Kidney epithelial cell (primary cell): ENCODE results near the gene TTLL7. TPM values are rescaled to one million over a fixed set of nuclear protein-coding genes. Genes with fewer than 3 reads are reported as not detected.

Experiments used
- DNase-seq: peaks from one replicate; pipeline ENCODE4 v3.0.0-alpha.2; 2010; ENCODE audit warnings: low read depth
- H3K27me3 ChIP-seq: 2 replicates; pipeline ENCODE4 v1.6.0; 2011; ENCODE audit warnings: low read length; ENCODE audit not compliant: control insufficient read depth, insufficient read depth
- H3K36me3 ChIP-seq: 2 replicates; pipeline ENCODE4 v1.5.1; 2011; ENCODE audit warnings: low read length; ENCODE audit not compliant: control insufficient read depth, insufficient read depth
- H3K4me3 ChIP-seq: 2 replicates; pipeline ENCODE4 v1.5.1; 2011; ENCODE audit warnings: low read depth, mild to moderate bottlenecking, control low read depth, low read length
- CTCF ChIP-seq: IDR thresholded peaks from 2 replicates; pipeline ENCODE4 v1.5.1; 2011; ENCODE audit warnings: mild to moderate bottlenecking, moderate library complexity, low read length, control low read depth, inconsistent platforms; ENCODE audit not compliant: insufficient read depth, poor library complexity, severe bottlenecking
- total RNA-seq: library from RNA; depleted of rRNA; stranded (reverse); fragments of >200 nt; gene quantifications from 2 replicates; pipeline ENCODE4 v1.2.3, GENCODE V29; 2015

TTLL7 gene
- total RNA-seq, 1 donor from 2014 or later, result 4.4 TPM

GRCh38 chr1:84025966-84026365 lies 27.0 kb upstream of the TTLL7 start:
- TF ChIP-seq CTCF, result no peak
- Histone ChIP-seq H3K4me3 (no peak overlapping the region), H3K27me3 (no peaks in the 10 kb centered on the region), H3K36me3 (no peaks in the 10 kb centered on the region)
- DNase-seq, result no peak

GRCh38 chr1:84021822-84022221 lies 22.9 kb upstream of the TTLL7 start:
- no peak overlapping the region for H3K4me3 ChIP-seq
- no peaks in the 10 kb centered on the region for H3K27me3 ChIP-seq
- no peaks in the 10 kb centered on the region for H3K36me3 ChIP-seq
- DNase-seq, result no peak
- TF ChIP-seq CTCF, result no peak

DNA sequence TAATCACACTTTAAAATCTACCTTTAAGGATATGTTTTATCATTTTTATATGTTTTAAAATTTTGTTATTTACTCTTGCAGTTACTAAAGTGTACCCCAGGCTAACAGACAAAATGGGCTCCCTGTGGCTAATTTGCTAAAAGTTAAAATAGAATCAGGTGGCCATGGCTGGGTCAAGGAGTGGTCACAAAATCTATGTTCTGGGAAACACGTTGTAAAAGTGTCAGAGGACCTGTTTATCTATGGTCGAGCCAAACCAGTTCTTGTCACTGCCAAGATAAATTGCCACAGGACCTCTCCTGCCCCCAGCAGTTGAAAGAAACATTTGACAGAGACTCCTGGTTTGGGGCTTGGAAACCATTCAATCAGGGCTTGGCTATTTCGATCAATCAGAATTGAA lies 21.2 kb upstream of the TTLL7 start:
- Histone ChIP-seq H3K36me3 (no peaks in the 10 kb centered on the region), H3K27me3 (no peaks in the 10 kb centered on the region), H3K4me3 (no peak overlapping the region)
- no peak for DNase-seq
- TF ChIP-seq CTCF, result no peak

DNA sequence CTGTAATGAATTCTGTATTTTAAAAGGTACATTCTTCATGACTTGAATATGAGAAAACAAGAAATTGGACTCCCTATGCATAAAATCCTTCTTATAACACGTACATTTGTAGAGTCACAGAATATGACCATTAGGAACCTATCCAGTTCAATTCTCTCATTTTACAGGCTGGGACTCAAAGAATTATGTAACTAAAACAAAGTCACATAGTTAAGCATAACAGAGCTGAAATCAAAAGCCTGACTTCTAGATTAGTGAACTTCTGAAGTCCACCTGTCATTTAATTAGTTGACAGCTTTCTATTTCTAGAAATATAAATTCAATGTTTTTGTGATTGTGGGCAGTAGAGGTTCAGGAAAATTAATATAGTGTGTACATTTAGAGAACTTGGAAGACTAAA lies 20.3 kb upstream of the TTLL7 start:
- H3K4me3 ChIP-seq, result no peak overlapping the region
- no peak for TF ChIP-seq CTCF
- no peaks in the 10 kb centered on the region for H3K27me3 ChIP-seq
- H3K36me3 ChIP-seq, result no peaks in the 10 kb centered on the region
- DNase-seq, result no peak

DNA sequence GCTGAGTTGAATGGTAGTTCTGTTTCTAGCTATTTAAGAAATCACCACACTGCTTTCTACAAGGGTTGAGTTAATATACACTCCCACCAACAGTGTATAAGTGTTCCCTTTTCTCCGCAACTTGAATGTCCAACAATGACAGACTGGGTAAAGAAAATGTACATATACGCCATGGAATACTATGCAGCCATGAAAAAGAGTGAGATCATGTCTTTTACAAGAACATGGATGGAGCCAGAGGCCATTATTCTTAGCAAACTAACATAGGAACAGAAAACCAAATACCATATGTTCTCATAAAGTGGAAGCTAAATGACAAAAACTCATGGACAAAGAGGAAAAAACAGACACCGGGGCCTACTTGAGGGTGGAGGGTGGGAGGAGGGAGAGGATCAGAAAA lies 14.8 kb upstream of the TTLL7 start:
- TF ChIP-seq CTCF, result no peak
- Histone ChIP-seq H3K4me3 (no peak overlapping the region), H3K36me3 (no peaks in the 10 kb centered on the region), H3K27me3 (no peaks in the 10 kb centered on the region)
- no peak for DNase-seq

DNA sequence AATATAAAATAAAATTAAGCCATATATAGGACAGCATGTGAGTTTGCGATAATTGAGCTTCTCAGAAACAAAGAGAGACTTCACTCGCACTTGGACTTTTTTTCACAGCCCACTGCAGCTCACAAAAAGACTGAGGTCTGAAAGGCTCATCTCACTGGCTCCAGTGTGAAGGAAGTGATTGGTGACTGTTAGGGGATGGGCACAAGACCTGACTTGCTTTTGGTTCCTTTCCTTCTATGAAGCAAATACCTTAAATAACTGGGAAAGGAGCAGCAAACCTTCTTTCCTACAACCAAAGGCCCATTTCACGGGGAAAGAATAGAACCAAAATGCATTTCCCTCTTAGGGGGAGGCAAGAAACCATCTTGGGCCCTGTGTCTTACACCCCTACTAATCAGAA lies 13.1 kb upstream of the TTLL7 start:
- no peak for DNase-seq
- no peak overlapping the region for H3K4me3 ChIP-seq
- H3K36me3 ChIP-seq, result no peaks in the 10 kb centered on the region
- H3K27me3 ChIP-seq, result no peaks in the 10 kb centered on the region
- TF ChIP-seq CTCF, result no peak
